Stimulated activated CD8-positive, alpha-beta memory T cell treated with anti-CD3 and anti-CD28 coated beads, Interleukin-7, amount 100 ng/mL, for 1 hour (primary cell): ENCODE data around the gene LY9.

Source experiments
- DNase-seq, 2 donors: peaks; one replicate each; pipeline ENCODE4 v3.0.0-alpha.2; 2020; ENCODE audit warnings: low read depth in 2 of 2

The LY9 gene

DNA sequence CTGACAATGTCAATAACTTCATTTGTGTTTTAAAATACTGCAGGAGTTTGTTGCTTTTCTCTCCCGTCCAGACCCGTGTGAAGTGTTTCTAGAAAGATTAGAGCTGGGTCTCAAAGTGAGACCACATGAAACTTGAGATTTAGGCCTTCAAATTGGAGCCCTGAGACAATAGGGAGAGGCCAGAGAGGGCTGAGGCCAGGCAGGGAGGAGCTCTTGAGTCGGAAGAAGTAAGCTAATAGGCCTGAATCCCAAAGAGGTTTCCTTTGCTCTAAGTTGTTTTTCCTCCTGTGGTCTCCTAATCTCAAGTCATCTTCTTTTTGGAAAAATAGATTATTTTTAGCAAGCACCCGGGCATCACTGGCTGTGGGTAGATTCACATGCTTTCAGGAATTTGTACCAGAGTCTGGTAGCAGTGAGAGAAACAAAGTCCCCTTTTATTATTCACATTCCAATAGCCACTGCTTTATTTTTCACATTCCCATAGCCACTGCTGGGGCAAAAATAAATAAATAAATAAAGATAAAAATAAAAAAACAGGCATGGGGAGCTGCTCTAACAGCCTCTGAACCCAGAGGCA is 41.1 kb downstream of the LY9 start:
- DNase-seq = no peak

DNA sequence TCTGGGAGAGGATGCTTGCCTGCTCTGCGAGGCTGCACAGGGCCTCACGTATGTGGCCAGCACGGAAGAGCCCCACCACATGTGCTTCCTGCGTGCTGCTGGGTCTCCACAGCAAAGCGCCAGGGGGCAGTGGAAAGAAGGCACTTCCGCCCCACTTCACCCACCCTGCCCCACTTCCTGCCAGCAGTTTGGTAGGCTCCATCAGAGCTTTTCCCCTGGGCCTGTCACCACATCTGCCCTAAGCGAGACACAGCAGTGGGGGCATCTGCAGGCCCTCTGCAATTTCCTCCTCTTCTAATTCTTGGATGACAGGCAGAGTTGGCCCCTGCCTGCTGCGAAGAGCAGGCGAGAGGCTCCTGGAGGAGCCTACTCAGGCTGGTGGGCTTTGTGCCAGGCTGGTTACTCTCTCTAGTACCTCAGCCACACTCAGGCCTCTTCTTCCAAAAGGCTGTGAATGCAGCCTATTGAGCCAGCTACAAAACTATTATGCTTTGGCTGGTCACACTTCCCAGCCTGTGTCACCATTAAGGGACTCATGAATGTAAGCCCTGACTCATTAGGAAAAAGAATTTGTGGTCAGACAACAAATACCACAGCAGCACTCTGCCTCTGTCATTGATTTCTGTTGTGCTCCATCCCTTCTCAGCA is 41.7 kb downstream of the LY9 start:
- peak; percentile 66 to 67 for DNase-seq

DNA sequence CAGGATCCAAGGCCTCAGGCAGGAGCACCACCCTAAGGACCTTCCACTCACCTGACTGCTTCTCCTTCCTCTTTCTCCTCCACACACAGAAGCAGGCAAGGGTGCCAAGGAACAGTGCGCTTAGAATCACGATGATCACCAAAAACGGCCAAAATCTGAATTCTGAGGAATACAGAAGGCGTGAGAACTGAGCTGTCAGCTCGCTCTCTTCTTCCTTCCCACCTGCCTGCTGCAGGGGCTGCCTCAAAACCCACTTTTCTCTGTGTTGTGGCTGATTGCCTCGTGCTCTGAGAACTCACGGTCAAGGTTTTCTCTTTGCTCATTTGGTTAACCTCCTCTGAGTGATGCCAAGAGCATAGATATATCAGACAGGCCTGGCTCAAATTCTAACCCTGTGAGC is 42.9 kb downstream of the LY9 start:
- no peak for DNase-seq

DNA sequence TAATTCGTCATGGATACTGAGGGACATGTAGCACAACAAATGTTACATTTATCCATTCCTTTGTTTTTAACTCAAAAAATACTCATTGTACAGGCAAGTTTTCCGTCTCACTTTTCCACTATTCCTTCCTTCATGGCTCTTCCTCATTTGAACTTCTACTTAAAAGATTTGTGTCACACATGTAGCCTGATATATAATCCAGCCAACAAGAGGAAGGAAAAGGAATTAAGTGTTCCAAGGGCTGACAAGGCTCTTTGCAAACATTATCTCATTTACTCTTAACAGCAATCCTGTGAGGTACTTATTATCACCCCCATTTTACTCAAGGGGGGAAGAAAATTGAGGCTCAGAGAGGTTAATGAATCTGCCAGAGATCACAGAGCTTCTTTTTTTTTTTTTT is 43.8 kb downstream of the LY9 start:
- DNase-seq = no peak

DNA sequence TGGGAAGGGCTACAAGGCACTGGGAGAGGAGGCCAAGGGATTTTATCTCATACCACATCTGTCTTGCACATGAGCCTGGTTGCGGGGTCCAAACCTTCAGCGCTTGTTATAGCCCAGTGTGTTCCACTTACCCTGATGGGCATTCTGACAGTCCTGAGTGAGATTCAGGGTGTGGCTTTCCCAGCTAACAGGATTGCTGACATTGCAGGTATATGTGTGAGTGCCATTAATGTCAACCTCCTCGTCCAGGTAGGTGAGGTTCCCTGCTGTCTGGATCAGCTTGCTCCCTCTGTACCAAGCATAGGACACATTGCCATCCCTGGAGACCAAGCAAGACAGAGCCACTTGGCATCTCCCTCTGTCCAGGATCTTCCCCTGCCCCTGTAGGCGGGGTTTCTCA is 45.1 kb downstream of the LY9 start:
- no peak for DNase-seq

DNA sequence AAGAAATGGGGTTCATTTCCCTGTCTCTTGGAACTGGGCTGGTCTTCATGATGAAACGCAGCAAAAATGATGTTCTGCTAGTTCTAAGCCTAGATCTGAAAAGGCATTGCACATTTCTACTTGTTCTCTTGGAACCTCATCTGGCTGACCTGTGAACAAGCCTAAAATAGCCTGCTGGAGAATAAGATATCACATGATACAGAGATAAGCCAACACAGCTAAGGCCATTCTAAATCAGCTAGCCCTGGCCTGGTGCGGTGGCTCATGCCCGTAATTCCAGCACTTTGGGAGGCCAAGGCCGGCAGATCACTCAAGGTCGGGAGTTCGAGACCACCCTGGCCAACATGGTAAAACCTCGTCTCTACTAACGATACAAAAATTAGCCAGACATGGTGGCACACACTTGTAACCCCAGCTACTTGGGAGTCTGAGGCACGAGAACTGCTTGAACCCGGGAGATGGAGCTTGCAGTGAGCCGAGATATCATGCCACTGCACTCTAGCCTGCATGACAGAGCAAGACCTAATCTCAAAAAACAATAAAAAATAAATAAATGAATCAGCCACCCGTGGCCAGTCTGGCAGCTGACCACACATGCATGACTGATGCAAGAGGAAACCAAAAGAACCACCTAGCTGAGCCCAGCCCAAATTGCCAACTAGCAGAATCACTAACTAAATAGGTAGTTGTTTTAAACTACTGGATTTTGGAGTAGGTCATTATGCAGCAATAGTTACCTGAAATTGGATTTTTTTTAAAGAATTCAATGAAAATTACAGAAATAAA is 48.7 kb downstream of the LY9 start:
- DNase-seq = no peak

DNA sequence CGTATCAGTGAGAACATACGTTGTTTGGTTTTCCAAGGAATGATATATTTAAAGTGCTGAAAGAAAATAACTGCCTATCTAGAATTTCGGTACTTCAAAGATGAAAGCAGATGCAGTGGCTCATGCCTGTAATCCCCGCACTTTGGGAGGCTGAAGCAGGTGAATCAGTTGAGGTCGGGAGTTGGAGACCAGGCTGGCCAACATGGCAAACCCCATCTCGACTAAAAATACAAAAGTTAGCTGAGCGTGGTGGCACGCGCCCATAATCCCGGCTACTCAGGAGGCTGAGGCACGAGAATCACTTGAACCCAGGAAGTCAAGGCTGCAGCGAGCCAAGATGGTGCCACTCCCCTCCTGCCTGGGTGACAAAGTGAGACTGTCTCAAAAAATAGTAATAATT is 50.3 kb downstream of the LY9 start:
- DNase-seq = no peak

DNA sequence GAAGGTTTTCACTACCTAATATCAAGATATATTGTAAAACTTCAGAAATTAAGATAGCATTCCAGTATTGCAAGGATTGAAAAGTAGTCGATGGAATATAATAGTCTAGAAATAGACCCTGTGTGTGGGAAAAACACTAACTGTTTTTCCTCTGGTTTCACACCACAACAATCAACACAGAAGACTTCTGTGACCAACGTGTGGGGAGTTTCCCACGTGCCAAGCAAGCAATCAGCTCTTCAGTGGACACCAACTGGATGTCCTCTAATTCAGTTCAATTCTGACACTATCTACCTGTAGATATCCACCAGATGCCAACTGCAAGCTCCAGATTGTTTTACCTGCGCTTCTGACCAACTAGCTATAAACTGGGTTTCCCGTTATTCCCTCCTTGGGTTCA is 54.6 kb downstream of the LY9 start:
- DNase-seq = no peak

DNA sequence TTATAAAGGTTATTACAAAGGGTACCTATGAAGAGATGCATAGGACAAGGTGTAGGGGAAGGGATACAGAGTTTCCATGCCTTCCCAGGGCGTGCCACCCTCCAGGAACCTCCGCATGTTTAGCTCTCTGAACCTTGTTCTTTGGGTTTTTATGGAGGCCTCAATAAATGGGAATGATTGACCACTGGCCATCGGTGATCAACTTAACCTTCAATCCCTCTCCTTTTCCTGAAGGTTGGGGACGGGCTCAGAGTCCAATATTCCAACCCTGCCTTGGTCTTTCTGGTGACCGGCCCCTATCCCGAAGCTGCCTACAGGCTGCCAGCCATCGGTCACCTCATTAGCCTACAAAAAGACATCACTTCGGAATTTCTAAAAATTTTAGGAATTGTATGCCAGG is 55.0 kb downstream of the LY9 start:
- DNase-seq = no peak

DNA sequence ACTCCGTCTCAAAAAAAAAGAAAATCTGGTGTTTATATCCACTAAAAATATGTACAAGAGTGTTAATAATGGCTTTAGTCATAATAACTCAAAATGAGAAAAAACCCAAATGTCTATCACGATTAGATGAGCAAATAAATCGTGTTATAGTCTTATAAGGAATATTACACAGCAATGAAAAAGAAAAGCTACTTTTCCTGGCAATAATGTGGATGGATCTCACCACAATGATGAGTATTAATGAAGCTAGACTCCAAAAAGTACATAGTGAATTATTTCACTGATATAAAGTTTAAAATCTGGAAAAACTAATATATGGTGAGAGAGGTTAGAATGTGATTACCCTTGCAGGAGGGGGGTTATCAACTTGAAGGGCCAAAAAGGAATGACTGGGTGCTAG is 57.0 kb downstream of the LY9 start:
- DNase-seq = no peak

DNA sequence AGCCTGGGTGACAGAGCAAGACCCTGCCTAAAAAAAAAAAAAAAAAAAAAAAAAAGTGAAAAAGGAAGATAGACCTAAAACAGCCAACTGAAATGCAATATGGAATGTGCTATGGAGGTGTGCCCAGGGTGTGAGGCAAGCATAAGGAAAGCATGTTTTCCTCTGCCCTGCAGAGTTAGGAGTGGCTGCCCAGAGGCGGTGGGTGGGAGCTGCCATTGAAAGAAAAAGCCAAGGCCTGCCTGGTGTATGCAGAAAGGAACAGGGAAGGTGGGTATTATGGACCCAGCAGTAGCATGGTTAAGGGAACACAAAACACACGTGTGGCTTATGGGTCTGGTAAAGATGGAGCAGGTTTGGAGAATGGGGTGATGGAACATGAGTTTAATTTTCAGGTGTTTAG is 57.8 kb downstream of the LY9 start:
- DNase-seq = no peak

DNA sequence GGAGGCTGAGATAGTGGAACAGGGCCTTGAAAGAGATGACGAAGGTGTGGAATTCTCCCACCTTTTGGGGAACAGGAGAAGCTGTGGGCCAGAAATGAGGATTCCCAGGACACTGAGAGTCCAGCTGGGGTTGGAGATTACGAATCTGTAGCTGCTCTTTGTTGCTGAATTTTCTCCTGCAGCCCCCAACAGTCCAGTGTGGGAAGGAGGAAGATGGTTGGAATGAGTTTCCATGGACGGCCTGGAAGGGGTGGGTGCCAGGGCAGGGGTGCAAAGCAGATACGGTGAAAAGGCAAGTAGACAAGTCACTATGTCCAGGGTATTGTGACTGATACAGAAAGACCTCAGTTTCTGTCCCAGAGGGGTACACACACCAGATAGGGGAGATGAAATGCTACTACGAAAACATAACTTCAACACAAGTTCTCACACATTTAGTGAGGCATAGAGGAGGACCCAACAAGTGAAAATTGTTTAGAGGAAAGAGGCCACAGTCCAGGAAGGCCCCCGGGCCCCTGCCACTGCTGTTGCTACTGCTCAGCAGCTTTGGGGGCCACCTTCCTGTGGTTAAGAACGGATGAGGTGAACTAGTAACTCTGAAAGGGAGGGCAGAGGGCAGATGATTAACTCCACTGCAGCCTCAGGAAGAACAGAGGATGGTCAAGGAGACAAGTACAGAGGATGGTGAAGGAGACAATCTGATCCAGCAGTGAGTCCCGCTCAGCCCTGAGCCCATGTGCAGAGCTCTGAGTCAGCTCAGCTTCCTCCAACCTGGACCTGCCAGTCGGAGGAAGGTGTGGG is 59.4 kb downstream of the LY9 start:
- DNase-seq = no peak

DNA sequence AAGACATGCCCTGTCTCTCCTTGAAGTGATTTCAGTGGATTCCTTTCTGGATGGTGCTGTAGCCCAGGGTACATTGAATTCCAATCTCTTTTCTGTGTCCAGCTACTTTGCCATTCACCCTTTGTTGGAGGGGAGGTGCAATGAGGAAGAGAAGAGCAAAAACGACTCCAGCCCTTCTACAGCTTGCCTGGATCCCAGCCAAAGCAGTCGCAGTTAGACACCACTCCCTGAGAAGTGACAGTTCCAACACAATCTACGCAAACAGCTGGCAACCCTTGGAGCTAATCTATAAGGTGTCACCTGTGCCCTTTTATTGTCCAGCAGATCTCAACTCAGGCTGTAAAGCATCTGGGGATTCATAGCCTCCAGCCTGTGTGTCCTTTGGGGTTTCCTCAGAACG is 62.1 kb downstream of the LY9 start:
- no peak for DNase-seq

DNA sequence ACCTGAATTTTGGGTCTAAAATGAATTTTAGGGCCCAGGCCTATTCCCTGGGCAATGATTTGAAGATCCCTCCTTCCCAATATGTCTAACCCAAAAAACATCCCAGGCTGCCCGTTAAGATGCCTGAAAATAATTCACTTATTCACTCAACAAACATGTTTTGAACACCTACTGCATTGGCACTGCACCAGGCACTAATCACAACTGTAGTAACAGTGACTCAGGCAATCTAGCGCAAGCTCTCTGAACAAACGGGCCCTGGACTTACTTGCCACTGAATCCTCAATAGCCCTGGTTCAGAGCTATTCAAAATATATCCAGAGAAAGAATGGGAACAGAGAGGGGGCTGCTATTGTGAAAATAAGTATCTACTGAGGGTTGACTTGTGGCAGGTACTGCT is 62.5 kb downstream of the LY9 start:
- no peak for DNase-seq

DNA sequence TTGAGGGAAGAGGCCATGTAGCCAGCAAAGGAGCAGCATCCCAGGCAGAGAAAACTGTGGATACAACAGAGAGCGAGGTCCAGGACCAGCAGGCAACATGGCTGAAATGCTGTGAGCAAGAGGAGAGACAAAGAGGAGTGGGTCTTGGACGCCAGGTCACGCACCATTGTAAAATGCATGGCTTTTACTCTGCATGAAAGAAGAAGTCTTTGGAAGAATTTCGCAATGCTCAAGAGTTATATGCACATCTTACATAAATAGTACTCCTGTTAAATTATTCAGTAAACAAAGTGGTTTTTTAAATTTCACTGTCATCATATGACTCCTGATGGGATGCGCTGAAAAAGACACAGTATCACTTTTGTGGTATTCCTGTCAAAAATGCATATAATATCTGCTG is 63.2 kb downstream of the LY9 start:
- DNase-seq = no peak

DNA sequence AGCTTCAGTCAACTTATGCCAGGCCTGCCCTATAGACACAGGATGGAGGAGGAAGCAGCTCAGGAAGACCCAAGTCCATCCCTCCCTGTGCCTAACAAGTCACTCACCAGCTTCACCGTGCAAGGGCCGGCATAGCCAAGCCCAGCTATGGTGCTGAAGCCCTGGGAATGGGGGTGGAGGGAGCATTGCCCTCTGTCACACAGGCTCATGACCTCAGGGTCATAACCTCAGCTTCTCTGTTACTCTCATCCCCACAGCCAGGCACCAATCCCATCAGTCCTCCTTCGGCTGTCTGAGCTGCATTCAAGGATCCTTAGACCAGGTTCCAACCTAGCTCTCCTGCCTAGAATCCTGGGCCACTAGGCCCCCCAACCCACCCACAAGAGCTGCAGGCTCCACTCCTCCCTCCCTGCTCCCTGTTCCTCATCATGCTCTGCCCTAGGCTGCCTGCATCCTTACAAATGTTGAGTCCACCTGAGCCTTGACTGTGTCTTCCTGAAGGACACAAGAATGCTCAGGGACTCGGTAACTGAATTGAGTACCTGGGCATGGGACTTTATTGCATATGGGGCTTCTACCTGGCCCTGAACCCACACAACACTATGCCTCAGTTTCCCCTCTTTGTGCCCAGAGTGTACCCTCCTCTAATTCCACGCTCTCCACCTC is 65.0 kb downstream of the LY9 start:
- DNase-seq = no peak

DNA sequence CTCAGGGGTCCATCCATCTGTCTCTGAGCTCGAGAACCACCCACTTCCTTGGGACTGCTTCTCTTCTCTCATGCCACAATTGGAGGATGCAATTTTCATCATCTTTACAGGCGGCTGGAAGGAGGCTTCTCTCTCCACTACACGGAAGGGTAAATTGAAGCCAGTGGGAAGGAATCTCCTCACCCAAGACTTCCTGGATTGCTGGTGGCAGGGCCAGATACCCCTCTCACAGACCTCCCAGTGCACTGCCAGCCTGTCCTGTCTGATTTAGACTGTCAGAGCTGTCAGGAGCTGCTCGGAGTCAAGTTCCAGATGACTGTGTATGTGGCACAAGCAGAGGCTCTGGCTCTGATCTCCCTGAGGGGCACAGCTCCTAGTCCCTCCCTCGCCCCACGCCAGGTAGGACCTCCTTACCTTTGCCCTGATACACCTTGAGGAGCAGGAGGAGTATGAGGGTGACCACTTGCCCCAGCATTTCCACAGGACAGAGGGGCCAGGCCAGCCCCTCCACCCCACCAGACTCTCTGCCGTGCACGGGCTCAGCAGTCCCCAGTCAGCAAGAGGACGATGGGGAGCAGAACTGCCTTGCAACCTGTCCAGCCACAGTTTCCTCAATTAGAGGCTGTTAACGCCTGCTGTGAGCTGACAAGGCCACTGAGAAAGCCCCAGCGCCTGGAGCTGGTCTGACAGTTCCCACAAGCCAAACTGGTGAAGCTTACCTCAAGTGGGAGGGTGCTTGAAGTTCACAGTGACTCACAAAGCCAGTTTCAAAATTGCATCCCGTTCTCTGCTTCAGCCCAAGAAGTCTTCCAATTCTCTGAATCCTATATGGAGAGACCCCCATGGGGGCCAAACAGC is 66.5 kb downstream of the LY9 start, which contains the start of gene CD244:
TSS of gene CD244 (minus strand) at position 685 of the 858 bp plus-strand sequence. CDS start at position 475, 210 bp downstream.
- DNase-seq = peak; percentile 32 to 33

DNA sequence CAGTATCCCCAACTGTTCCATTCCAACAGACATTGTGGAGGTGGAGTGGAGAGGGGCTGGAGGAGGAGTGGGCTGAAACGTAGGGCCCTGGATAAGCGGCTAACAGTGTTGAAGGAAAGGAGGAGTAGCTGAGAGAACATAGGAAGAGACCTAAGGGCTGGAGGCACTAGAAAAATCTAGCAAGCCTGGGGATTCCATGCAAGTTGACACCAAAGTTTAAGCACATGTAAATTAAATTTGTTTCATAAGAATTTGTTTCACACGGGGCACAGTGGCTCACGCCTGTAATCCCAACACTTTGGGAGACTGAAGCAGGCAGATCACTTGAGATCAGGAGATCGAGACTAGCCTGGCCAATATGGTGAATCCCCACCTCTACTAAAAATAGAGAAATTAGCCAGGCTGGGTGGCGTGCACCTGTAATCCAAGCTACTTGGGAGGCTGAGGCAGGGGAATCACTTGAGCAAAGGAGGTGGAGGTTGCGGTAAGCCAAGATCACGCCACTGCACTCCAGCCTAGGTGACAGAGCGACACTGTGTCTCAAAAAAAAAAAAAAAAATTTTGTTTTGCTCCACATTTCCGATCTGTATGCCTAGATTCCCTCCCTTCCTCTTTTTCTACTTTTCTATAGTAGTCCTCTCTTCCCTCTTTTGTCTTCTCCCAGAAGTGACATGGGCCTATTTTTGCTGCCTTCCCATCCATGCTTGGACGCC is 67.2 kb downstream of the LY9 start:
- DNase-seq = no peak

DNA sequence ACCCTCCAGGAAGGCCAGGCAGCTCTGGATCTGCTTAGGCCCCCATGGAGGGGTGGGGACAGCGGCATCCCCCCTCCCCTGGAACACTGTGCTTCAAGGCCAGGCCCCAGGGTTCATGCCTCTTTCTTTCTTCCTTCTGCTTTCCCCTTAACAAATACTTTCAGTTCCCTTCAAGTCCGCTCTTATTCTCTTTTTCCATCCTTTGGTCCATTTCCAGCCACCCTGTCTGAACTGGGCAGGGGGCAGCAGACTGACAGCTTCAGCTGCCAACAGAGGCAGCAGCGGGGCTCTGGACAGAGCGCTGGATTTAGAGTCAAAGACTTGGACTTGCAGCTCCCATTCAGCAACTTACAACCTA is 67.8 kb downstream of the LY9 start:
- DNase-seq = no peak

DNA sequence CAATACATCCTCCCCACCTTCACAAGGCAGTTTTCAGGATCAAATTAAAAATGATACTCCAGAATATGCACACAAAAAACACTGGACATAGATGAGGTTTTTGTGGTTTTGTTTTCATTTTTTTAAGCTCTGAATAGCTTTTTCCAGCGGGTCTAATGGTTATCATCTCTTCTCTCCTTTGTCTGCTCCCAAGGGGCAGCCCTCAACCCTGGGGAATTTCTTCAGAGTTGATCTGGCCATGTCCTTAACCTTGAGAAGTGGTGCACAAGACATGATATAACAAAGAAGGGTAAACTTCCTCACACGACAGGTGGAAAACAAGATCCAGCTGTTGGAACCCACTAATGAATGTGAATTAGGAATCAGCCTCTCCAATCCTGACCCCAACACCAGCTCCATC is 68.2 kb downstream of the LY9 start:
- no peak for DNase-seq
